Osteoblast (primary cell): ENCODE measurements around the gene PRR5. TPM values are rescaled to one million over a fixed set of nuclear protein-coding genes. Genes with fewer than 3 reads are reported as not detected.

ENCODE experiments used
- DNase-seq: peaks from one replicate; pipeline ENCODE4 v3.0.0; 2011; ENCODE audit warnings: low spot score, mixed read lengths; ENCODE audit not compliant: insufficient read length; ENCODE audit errors: missing footprints
- H2AFZ ChIP-seq: 2 replicates; pipeline ENCODE4 v1.6.0; 2011; ENCODE audit warnings: mild to moderate bottlenecking, low read length
- H3K27ac ChIP-seq: 2 replicates; pipeline ENCODE4 v1.5.1; 2011; ENCODE audit warnings: mild to moderate bottlenecking, low read depth, low read length, moderate library complexity
- H3K27me3 ChIP-seq: 2 replicates; pipeline ENCODE4 v1.6.0; 2012; ENCODE audit warnings: mild to moderate bottlenecking, control low read depth, inconsistent platforms, low read length, moderate library complexity; ENCODE audit not compliant: insufficient read depth
- H3K36me3 ChIP-seq: 2 replicates; pipeline ENCODE4 v1.5.1; 2011; ENCODE audit warnings: mild to moderate bottlenecking, low read length, control low read depth, moderate library complexity; ENCODE audit not compliant: insufficient read depth
- H3K4me1 ChIP-seq: 2 replicates; pipeline ENCODE4 v1.5.1; 2011; ENCODE audit warnings: mild to moderate bottlenecking, low read length, control low read depth, moderate library complexity; ENCODE audit not compliant: insufficient read depth
- H3K4me2 ChIP-seq: 2 replicates; pipeline ENCODE4 v1.6.0; 2011; ENCODE audit warnings: mild to moderate bottlenecking, low read length; ENCODE audit not compliant: insufficient read depth
- H3K4me3 ChIP-seq: fragments of 200-600 bp; sonication (generic); 3 replicates; pipeline ENCODE4 v1.5.1; 2012; ENCODE audit warnings: mild to moderate bottlenecking, low read length, inconsistent platforms; ENCODE audit not compliant: insufficient read depth
- H3K79me2 ChIP-seq: 2 replicates; pipeline ENCODE4 v1.6.0; 2012; ENCODE audit warnings: mild to moderate bottlenecking, low read length, control low read depth, inconsistent platforms; ENCODE audit not compliant: insufficient read depth
- H3K9me3 ChIP-seq: 2 replicates; pipeline ENCODE4 v1.5.1; 2011; ENCODE audit warnings: low read depth, low read length, control low read depth
- H4K20me1 ChIP-seq: 2 replicates; pipeline ENCODE4 v1.6.0; 2012; ENCODE audit warnings: mild to moderate bottlenecking, low read length, control low read depth; ENCODE audit not compliant: insufficient read depth
- total RNA-seq: library from RNA; depleted of rRNA; stranded (reverse); fragments of >200 nt; gene quantifications from 2 replicates; pipeline ENCODE4 v1.2.3, GENCODE V29; 2012
- TF ChIP-seq, protein P1 (sequence below): IDR thresholded peaks from 2 replicates; pipeline ENCODE4 v1.5.1; 2011; ENCODE audit warnings: mild to moderate bottlenecking, low read depth, low read length, moderate library complexity; ENCODE audit errors: extremely low read depth

The PRR5 gene
- total RNA-seq, 1 donor, result 14.8 TPM

DNA sequence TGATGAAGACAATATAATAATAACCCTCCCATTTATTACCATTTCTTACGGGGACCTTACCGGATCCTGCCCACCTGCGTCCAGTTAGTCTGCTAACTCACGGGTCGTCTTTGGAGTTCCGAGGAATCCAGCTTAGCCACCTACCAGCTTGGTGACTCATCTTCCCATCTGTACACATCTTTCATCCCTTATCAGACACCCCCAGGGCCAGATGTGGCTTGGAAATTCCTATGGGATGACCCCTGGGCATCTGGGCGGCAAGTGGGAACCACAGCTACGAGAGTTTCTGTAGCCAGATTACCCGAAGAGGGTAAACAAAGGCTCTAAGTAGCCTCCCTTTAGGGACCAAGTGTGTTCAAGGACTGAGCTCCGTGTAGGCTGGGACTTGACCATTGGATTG is 12.8 kb upstream of the PRR5 start:
- Histone ChIP-seq H3K4me2 (no peak overlapping the region), H3K36me3 (no peaks in the 10 kb centered on the region), H3K9me3 (no peaks in the 10 kb centered on the region), H3K27me3 (no peaks in the 10 kb centered on the region), H2AFZ (no peak overlapping the region), H4K20me1 (no peaks in the 10 kb centered on the region), H3K4me3 (no peak overlapping the region), H3K27ac (no peak overlapping the region), H3K4me1 (peaks cover 14% of the 10 kb centered on the region), H3K79me2 (no peaks in the 10 kb centered on the region)
- DNase-seq, result peak; percentile 21
- TF ChIP-seq, protein P1, sequence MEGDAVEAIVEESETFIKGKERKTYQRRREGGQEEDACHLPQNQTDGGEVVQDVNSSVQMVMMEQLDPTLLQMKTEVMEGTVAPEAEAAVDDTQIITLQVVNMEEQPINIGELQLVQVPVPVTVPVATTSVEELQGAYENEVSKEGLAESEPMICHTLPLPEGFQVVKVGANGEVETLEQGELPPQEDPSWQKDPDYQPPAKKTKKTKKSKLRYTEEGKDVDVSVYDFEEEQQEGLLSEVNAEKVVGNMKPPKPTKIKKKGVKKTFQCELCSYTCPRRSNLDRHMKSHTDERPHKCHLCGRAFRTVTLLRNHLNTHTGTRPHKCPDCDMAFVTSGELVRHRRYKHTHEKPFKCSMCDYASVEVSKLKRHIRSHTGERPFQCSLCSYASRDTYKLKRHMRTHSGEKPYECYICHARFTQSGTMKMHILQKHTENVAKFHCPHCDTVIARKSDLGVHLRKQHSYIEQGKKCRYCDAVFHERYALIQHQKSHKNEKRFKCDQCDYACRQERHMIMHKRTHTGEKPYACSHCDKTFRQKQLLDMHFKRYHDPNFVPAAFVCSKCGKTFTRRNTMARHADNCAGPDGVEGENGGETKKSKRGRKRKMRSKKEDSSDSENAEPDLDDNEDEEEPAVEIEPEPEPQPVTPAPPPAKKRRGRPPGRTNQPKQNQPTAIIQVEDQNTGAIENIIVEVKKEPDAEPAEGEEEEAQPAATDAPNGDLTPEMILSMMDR, result no peak

DNA sequence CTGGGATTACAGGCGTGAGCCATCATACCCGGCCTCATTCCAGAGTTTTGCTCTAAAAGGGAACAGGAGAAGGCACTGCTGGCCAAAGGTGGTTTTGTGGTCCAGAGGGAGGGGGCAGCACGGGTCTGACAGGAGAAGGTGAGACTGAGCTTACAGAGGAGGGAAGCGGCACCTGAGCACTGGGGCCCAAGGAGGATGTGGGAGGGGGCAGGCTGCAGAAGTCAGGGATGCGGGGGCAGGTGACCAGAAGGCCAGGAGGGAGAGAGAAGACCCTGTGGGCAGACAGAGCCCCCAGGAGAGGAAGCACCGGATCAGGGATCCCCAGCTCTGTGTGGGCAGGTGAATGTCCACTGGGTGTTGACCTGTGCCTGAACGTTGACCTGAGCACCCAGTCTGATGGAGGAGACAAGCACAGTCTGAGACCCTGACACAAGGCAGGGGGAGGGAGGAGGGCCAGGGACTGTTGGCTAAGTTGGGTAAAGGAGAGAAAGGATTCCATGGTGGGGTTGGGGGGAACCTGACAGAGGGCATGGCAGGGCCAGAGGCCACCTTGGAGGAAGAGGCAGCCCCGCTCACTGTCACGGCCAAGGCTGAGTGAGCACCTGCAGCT is 12.0 kb upstream of the PRR5 start:
- H4K20me1 ChIP-seq, result no peaks in the 10 kb centered on the region
- TF ChIP-seq, protein P1, result no peak
- H3K4me3 ChIP-seq, result no peak overlapping the region
- DNase-seq, result peak; percentile 46
- H3K27ac ChIP-seq, result no peak overlapping the region
- H3K4me2 ChIP-seq, result no peak overlapping the region
- H3K4me1 ChIP-seq, result peaks cover 8% of the 10 kb centered on the region
- no peaks in the 10 kb centered on the region for H3K9me3 ChIP-seq
- no peaks in the 10 kb centered on the region for H3K27me3 ChIP-seq
- no peaks in the 10 kb centered on the region for H3K79me2 ChIP-seq
- no peaks in the 10 kb centered on the region for H3K36me3 ChIP-seq
- H2AFZ ChIP-seq, result no peak overlapping the region

DNA sequence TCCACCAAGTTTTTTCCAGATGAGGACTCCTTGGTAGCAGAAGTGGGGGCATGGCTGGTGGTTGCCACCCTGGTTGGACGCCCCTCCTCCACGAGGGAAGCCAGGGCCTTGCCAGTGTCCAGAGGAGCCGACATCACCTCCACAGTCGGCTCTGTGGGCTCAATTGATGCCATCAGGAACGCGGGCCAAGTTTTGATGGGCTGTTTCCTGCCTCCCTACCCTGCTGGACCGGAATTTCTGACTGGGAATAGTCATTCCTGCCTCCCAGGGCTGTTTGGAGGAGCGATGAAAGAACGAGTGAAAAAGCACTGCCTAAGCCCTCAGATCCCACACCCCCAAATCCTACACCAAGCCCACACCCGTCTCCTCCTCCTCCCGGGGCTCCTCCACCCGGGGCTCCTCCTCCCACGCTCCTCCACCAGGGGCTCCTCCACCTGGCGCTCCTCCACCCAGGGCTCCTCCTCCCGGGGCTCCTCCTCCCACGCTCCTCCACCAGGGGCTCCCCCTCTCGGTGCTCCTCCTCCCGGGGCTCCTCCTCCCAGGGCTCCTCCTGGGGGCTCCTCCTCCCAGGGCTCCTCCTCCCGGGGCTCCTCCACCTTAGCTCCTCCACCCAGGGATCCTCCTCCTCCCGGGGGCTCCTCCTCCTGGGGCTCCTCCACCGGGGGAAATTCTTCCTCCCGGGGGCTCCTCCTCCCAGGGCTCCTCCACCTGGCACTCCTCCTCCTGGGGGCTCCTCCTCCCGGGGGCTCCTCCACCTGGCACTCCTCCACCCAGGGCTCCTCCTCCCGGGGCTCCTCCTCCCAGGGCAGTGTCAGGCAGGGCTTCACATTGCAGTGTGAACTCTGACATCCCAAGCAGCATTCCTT is 10.0 kb upstream of the PRR5 start:
- Histone ChIP-seq H2AFZ (no peak overlapping the region), H3K79me2 (no peaks in the 10 kb centered on the region), H3K4me3 (no peak overlapping the region), H3K4me2 (no peak overlapping the region), H3K9me3 (no peaks in the 10 kb centered on the region), H4K20me1 (no peaks in the 10 kb centered on the region), H3K27me3 (no peaks in the 10 kb centered on the region), H3K27ac (no peak overlapping the region), H3K36me3 (no peaks in the 10 kb centered on the region), H3K4me1 (no peaks in the 10 kb centered on the region)
- TF ChIP-seq, protein P1, result no peak
- peak; percentile 34 for DNase-seq

DNA sequence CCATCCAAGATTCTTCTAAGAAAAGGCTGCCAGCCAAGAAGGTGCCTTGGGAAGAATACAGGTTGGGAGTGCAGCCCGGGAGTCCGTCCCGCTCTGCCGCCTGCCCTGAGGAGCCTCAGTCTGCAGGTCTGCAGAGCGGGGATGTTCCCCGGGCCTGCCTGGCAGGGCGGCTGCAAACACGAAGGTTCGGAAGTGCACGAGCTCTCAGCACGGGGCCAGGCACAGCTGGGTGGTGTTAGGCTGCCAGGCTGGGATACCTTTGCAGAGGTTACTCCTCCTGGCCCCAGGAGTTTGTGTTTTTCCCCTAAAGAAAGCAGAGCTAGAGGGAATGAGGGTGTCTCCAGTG is 9.4 kb upstream of the PRR5 start:
- TF ChIP-seq, protein P1, result no peak
- Histone ChIP-seq H3K4me3 (no peak overlapping the region), H3K27ac (no peak overlapping the region)

More for the DNA sequence above, 9.4 kb upstream of the PRR5 start:
- no peak overlapping the region for H2AFZ ChIP-seq
- H4K20me1 ChIP-seq, result no peaks in the 10 kb centered on the region
- H3K36me3 ChIP-seq, result no peaks in the 10 kb centered on the region
- peak; percentile 2 for DNase-seq
- H3K79me2 ChIP-seq, result no peaks in the 10 kb centered on the region
- peaks cover under 1% of the 10 kb centered on the region for H3K4me1 ChIP-seq
- no peak overlapping the region for H3K4me2 ChIP-seq
- no peaks in the 10 kb centered on the region for H3K27me3 ChIP-seq
- no peaks in the 10 kb centered on the region for H3K9me3 ChIP-seq
